Uterus (tissue), 2 donors: ENCODE measurements around the gene CBLB.

Experiments used
- POLR2A ChIP-seq, 2 donors: fragments of 450-650 bp; IDR thresholded peaks; one replicate each; pipeline ENCODE4 v1.6.1; 2016; ENCODE audit warnings: antibody characterized with exemption in 2 of 2, mild to moderate bottlenecking in 1 of 2, moderate library complexity in 1 of 2
- TF ChIP-seq, protein P1 (sequence below), 4 experiments: fragments of 200-600 bp in 2 of 4; fragments of 450-650 bp in 2 of 4; sonication (generic) in 2 of 4; IDR thresholded peaks; one replicate each; pipeline ENCODE4 v1.5.1; 2016 to 2019; ENCODE audit warnings: antibody characterized with exemption in 4 of 4, mild to moderate bottlenecking in 2 of 4, moderate library complexity in 1 of 4

GRCh38 chr3:105906345-105906744, 37.5 kb upstream of the CBLB start:
- TF ChIP-seq, protein P1, sequence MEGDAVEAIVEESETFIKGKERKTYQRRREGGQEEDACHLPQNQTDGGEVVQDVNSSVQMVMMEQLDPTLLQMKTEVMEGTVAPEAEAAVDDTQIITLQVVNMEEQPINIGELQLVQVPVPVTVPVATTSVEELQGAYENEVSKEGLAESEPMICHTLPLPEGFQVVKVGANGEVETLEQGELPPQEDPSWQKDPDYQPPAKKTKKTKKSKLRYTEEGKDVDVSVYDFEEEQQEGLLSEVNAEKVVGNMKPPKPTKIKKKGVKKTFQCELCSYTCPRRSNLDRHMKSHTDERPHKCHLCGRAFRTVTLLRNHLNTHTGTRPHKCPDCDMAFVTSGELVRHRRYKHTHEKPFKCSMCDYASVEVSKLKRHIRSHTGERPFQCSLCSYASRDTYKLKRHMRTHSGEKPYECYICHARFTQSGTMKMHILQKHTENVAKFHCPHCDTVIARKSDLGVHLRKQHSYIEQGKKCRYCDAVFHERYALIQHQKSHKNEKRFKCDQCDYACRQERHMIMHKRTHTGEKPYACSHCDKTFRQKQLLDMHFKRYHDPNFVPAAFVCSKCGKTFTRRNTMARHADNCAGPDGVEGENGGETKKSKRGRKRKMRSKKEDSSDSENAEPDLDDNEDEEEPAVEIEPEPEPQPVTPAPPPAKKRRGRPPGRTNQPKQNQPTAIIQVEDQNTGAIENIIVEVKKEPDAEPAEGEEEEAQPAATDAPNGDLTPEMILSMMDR (IDR thresholded peaks at IDR 0.05): no peak
- no peak for TF ChIP-seq POLR2A (IDR thresholded peaks at IDR 0.05)
